NCI-H2081 (cell line): ENCODE results near the gene NPEPPS.
"Not testable (repeated sequence)": the region's sequence is repeated elsewhere in the genome, so short reads cannot be mapped to it uniquely, and the experiment has no call there.

Experiments used
- DNase-seq, 2 experiments: peaks; one replicate each; lab custom pipeline; 2025; lab: John Stamatoyannopoulos, UW

NPEPPS gene

DNA sequence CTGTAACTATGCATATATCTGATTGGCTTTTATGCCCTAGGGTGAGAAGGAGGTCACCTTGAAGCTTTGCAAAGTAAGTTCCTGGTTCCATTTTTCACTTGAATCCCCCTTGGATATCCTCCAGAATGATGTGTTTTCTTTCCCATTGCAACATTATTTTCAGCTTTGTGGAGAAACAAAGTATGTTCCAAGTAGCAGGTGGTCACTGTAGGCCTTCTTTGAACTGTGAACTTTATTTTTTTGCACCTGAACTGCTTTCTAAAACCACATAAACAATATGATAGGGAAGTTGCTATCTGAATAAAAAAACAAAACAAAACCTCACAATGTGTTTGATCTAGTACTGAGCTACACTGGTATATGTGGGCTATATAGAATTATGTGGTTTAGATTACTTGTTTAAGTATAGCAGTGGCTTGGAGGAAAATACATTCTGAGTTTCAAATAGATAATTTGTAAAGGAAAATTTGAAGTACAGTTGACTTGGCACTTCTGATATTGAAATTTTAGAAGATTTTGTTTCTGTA lies 29.7 kb downstream of the NPEPPS start:
- DNase-seq = not testable (repeated sequence)

GRCh38 chr17:47561698-47562405 lies 30.9 kb downstream of the NPEPPS start:
- not testable (repeated sequence) for DNase-seq

GRCh38 chr17:47562406-47562705 lies 31.4 kb downstream of the NPEPPS start:
- not testable (repeated sequence) for DNase-seq

DNA sequence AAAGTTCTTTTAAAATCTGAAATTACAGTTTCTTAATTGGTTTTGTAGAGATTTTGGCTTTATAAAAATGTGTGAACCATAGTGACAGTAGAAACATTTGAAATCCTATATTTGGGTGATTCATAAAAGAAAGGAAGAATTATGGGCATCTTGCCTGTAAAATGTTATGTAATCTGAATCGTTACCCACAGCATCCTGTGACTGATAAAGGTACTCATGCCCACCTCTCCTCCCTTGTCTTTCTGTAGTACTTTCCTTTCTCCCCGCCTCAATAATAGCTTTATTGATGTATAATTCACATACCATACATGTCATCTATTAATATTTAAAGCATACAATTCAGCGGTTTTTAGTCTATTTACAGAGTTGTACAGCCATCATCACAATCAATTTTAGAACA lies 36.4 kb downstream of the NPEPPS start:
- not testable (repeated sequence) for DNase-seq

DNA sequence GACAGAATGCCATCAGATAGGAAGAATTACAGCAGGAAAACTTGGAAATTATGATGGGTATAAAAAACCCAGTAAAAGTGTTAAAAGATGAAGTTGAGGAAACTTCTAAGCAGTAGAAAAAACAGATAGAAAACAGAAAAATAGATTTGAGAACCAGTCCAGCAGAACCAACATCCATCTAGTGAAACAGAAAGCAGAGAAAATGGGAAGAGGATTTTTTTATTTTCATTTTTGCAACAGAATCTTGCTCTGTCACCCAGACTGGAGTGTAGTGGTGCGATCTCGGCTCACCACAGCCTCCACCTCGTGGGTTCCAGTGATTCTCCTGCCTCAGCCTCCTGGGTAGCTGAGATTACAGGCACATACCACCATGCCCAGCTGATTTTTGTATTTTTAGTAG lies 41.7 kb downstream of the NPEPPS start:
- not testable (repeated sequence) for DNase-seq

- not testable (repeated sequence) for DNase-seq
Measured at GRCh38 chr17:47582416-47582815, 51.5 kb downstream of the NPEPPS start.

DNA sequence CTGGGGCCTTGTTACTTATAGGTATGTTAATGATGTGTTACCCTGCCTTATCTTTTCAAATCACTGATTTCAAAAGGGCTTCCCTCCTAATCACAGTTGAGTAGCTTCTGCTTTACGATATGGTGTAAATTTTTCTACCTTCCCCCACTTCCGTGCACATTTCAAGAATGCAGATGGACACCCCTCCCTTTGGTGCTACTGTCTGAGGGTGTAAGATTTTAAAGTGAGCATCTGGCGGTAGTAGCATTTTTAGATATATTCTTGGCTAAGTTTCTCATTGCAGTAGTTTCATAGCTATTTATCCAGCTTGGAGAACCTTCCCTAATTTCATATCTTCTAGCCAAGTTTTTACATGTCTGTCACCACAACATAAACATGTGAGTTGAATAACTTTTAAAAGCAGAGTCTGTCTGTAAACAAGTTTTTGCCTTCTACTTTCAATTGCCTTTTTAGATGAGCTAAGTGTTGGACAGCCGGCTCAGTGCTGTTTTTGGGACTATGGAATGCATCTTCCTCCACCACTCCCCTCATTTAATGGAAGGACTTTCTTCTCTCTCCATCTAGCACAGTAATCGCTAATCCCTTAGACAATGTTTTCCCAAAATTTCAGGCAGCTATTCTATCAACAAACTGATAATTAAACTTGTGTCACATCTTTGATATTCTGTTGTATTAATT lies 55.6 kb downstream of the NPEPPS start:
- DNase-seq = not testable (repeated sequence)

GRCh38 chr17:47593522-47593921 lies 62.6 kb downstream of the NPEPPS start:
- not testable (repeated sequence) for DNase-seq

DNA sequence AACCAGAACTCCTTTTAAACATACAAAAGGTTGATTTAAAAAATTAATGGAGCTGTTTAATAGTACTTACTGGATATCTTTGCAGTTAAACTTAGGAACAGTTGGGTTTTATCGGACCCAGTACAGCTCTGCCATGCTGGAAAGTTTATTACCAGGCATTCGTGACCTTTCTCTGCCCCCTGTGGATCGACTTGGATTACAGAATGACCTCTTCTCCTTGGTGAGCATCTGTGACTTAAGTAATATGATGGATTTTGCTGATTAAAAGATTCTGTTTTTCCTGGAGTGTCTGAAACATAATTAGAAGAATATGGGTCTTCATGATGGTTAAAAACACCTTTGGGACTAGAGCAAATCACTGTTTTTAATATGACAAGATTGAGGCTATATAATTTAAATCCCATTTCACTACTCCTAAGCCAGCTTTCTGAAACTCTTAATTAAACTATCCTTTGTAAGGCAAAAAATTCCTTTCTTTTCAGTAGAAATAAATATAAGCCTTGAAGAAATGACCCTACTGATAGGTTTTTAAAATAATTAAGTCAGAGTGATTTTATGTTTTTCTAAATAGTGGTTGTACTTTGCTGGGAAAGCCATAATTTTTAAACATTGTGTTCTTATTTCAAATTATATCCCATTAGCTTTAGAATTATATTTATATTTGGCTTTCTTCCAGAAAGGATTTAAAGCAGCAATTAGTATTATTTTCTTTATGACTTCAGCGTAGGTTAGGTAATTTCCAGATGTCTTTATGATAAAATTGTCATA lies 73.1 kb downstream of the NPEPPS start:
- peak in 1 of 2 experiments; percentile 64 for DNase-seq

DNA sequence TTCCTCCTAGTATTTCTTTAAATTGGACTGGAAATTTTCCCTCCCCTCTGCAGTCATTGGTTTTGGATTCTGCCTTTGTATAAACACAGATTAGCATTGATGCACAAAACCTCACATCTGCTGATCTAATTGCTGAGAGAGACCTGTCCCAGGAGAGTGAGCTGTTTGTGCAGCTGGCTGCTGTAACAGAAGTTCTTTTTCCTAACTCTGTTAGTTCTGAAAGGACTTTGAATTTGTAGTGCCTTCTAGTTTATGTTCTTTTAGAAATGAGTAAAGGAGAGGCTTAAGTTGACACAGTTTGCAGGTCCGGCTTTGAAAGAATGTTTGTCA lies 73.7 kb downstream of the NPEPPS start:
- DNase-seq = peak; percentile 82 to 94

- DNase-seq = no peak
Measured at GRCh38 chr17:47605011-47605410, 74.1 kb downstream of the NPEPPS start.

- DNase-seq = no peak
Measured at GRCh38 chr17:47607481-47607880, 76.6 kb downstream of the NPEPPS start.

DNA sequence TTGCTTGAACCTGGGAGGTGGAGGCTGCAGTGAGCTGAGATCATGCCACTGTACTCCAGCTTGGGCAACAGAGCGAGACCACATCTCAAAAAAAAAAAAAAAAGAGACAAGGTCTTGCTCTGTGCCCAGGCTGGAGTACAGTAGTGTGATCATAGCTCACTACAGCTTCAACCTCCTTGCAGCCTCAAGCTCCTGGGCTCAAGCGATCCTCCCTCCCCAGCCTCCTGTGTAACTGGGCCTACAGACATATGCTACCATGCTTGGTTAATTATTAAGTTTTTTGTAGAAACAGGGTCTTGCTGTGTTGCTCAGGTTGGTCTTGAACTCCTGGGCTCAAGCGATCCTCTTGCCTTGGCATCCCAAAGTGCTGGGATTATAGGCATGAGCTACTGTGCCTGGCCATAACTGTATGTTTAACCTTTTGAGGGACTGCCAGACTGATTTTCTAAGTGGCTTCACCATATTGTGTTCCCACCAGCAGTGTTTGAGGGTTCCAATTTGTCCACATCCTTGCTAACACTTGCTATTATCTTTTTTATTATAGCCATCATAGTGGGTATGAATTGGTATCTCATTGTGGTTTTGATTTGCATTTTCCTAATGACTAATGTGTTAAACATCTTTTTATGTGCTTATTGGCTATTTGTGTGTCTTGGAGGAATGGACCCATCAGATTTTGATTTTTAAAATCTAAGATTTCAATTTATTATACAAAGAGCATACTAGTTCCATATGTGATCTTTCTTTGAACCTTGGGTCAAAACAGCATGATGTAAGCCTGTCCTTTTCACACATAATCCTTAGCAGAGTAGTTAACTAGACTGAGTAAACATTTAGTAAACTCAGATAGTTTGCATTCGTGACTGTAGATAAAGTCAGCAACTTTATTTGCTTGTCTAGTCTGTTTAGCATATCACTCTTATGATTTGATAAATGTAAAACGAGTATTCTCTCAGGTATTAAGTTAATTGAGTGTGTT lies 80.8 kb downstream of the NPEPPS start:
- DNase-seq = no peak

GRCh38 chr17:47615766-47616424 lies 85.0 kb downstream of the NPEPPS start:
- peak; percentile 48 to 66 for DNase-seq

GRCh38 chr17:47618410-47618809 lies 87.5 kb downstream of the NPEPPS start:
- no peak for DNase-seq

DNA sequence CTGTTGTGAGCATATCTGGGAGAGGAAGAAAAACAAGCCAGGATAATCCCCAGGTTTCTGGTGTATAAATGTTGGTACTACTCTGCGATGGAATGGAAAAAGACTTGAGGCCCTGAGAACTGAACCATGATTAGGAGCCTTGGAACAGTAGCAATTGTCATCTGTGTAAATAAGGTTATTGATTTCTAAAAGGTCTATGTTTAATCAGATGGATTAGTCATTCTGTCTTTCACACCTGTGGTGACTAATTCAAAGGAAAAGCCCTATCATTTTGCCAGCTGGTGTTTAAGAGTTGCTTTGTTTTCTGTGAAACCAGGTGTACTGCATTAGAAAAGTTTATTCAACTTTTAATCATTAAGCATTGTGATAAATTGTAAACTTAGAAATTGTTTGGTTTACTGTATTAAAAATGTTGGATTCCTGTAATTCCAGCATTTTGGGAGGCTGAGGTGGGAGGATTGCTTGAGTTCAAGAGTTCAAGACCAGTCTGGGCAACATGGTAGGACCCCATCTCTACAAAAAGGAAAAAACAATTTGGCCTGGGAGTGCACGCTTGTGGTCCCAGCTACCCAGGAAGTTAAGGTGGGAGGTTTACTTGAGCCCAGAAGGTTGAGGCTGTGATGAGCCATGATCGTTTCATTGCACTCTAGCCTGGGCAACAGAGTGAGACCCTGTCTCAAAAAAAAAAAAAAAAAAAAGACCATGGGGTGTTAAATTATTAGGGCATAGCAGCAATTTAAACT lies 89.8 kb downstream of the NPEPPS start:
- peak; percentile 16 to 37 for DNase-seq

- DNase-seq = no peak
Measured at GRCh38 chr17:47621293-47622179, 90.6 kb downstream of the NPEPPS start.

DNA sequence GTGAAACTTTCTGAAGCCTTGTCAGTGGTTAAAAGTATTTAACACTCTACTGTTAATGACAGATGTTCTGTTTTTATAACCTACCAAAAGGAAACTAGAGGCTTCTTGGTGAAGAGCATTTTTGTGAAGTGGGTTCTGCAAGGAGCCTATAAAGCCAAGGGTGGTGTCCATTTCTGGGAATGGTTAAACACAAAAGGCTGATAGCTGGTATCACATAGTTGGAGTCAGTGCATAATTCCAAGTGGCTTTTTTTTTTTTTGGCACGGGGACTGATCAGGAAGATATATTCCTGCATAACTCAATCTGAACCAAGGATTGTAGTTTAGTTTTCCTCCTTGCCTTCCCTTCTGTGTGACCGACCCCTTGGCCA lies 91.3 kb downstream of the NPEPPS start:
- no peak for DNase-seq

GRCh38 chr17:47624727-47625068 lies 93.8 kb downstream of the NPEPPS start:
- DNase-seq = no peak
